IMR-90 (cell line): ENCODE results near the gene SIKE1. TPM values are rescaled to one million over a fixed set of nuclear protein-coding genes. Genes with fewer than 3 reads are reported as not detected.

Experiments used
- ATAC-seq: fragments of 200-7000 bp; cut with Tn5 transposase; 2 replicates; pipeline ENCODE4 v1.9.1; 2020; ENCODE audit warnings: low read depth, mild to moderate bottlenecking, moderate library complexity
- BruUV-seq: library from RNA; stranded (reverse); fragments of 400-500 nt; replicated peaks from 2 replicates; lab custom pipeline; 2021; lab: Mats Ljungman, UMichigan
- CTCF ChIA-PET: fragments of 300-600 bp; formaldehyde crosslinking; extraction: SDS; loops from one replicate; lab custom pipeline; 2021; ENCODE audit warnings: antibody characterized with exemption; lab: Yijun Ruan, JAX
- POLR2A ChIA-PET: fragments of 300-600 bp; sonication (Branson Sonifier 250); formaldehyde crosslinking; loops from one replicate; lab custom pipeline; 2022; ENCODE audit warnings: antibody characterized with exemption; ENCODE audit not compliant: unreplicated experiment; lab: Charles Lee
- DNase-seq: peaks from one replicate; pipeline ENCODE4 v3.0.0; 2013
- H2AFZ ChIP-seq: replicated peaks from 2 replicates; pipeline ENCODE3; 2013; ENCODE audit warnings: low read length, mild to moderate bottlenecking; ENCODE audit not compliant: poor library complexity
- H2AK5ac ChIP-seq: 2 replicates; pipeline ENCODE4 v1.6.1; 2013; ENCODE audit warnings: low read depth, low read length, inconsistent platforms
- H2AK9ac ChIP-seq: replicated peaks from 2 replicates; pipeline ENCODE3; 2013; ENCODE audit warnings: mild to moderate bottlenecking, low read depth, low read length, moderate library complexity; ENCODE audit not compliant: poor library complexity
- H2BK120ac ChIP-seq: 2 replicates; pipeline ENCODE4 v1.6.1; 2013; ENCODE audit warnings: low read depth, low read length, inconsistent platforms
- H2BK15ac ChIP-seq: 3 replicates; pipeline ENCODE4 v1.6.1; 2013; ENCODE audit warnings: low read depth, low read length, inconsistent platforms
- H2BK20ac ChIP-seq: 2 replicates; pipeline ENCODE4 v1.6.1; 2013; ENCODE audit warnings: low read depth, mild to moderate bottlenecking, inconsistent platforms, low read length, moderate library complexity
- H2BK5ac ChIP-seq: 2 replicates; pipeline ENCODE4 v1.6.1; 2013; ENCODE audit warnings: mild to moderate bottlenecking, low read depth, low read length, inconsistent platforms; ENCODE audit not compliant: poor library complexity, severe bottlenecking
- H3K14ac ChIP-seq: replicated peaks from 2 replicates; pipeline ENCODE4 v1.6.1; 2013; ENCODE audit warnings: low read depth, low read length, inconsistent platforms
- H3K18ac ChIP-seq: 2 replicates; pipeline ENCODE4 v1.6.1; 2013; ENCODE audit warnings: low read depth, low read length, control low read depth
- H3K23ac ChIP-seq: 2 replicates; pipeline ENCODE4 v1.6.1; 2013; ENCODE audit warnings: low read depth, low read length, inconsistent platforms
- H3K27ac ChIP-seq: 2 replicates; pipeline ENCODE4 v1.5.1; 2013; ENCODE audit warnings: mild to moderate bottlenecking, control low read depth, low read length; ENCODE audit not compliant: insufficient read depth
- H3K27me3 ChIP-seq: 2 replicates; pipeline ENCODE4 v1.6.1; 2013; ENCODE audit warnings: low read length; ENCODE audit not compliant: control insufficient read depth, insufficient read depth
- H3K36me3 ChIP-seq: 2 replicates; pipeline ENCODE4 v1.6.1; 2013; ENCODE audit warnings: low read length, mixed read lengths; ENCODE audit not compliant: control insufficient read depth, insufficient read depth
- H3K4ac ChIP-seq: 2 replicates; pipeline ENCODE4 v1.6.1; 2013; ENCODE audit warnings: low read depth, low read length, inconsistent platforms
- H3K4me1 ChIP-seq: 2 replicates; pipeline ENCODE4 v1.6.1; 2013; ENCODE audit warnings: low read length, mixed read lengths; ENCODE audit not compliant: control insufficient read depth, insufficient read depth
- H3K4me2 ChIP-seq: 2 replicates; pipeline ENCODE4 v1.6.1; 2013; ENCODE audit warnings: low read depth, mild to moderate bottlenecking, control low read depth, low read length, moderate library complexity
- H3K4me3 ChIP-seq: 2 replicates; pipeline ENCODE4 v1.5.1; 2013; ENCODE audit warnings: low read depth, mild to moderate bottlenecking, control low read depth, low read length, moderate library complexity; ENCODE audit not compliant: insufficient read depth
- H3K56ac ChIP-seq: 2 replicates; pipeline ENCODE4 v1.6.1; 2013; ENCODE audit warnings: low read length, inconsistent platforms; ENCODE audit not compliant: insufficient read depth; ENCODE audit errors: extremely low read depth
- H3K79me1 ChIP-seq, 2 experiments: 2 replicates each; pipeline ENCODE4 v1.6.1; 2013; ENCODE audit warnings: low read length in 2 of 2, inconsistent platforms in 1 of 2, low read depth in 1 of 2
- H3K9ac ChIP-seq: 2 replicates; pipeline ENCODE4 v1.6.1; 2013; ENCODE audit warnings: low read depth, low read length, control low read depth
- H3K9me1 ChIP-seq: 2 replicates; pipeline ENCODE4 v1.6.1; 2013; ENCODE audit warnings: low read length, inconsistent platforms; ENCODE audit not compliant: insufficient read depth
- H3K9me3 ChIP-seq: 2 replicates; pipeline ENCODE4 v1.6.1; 2013; ENCODE audit warnings: low read length; ENCODE audit not compliant: control insufficient read depth, insufficient read depth
- H4K20me1 ChIP-seq: 2 replicates; pipeline ENCODE4 v1.6.1; 2013; ENCODE audit warnings: low read length, inconsistent platforms; ENCODE audit not compliant: insufficient read depth
- H4K5ac ChIP-seq: 2 replicates; pipeline ENCODE4 v1.6.1; 2013; ENCODE audit warnings: mild to moderate bottlenecking, low read depth, low read length, control low read depth
- H4K8ac ChIP-seq, 2 experiments: 2 replicates each; pipeline ENCODE4 v1.6.1; 2013; ENCODE audit warnings: low read depth in 2 of 2, low read length in 2 of 2, control low read depth in 1 of 2, inconsistent platforms in 1 of 2
- H4K91ac ChIP-seq: 2 replicates; pipeline ENCODE4 v1.6.1; 2013; ENCODE audit warnings: low read depth, low read length, inconsistent platforms; ENCODE audit not compliant: insufficient read depth
- BHLHE40 ChIP-seq: fragments of 150-350 bp; IDR thresholded peaks from 2 replicates; pipeline ENCODE4 v1.6.1; 2016; ENCODE audit warnings: mild to moderate bottlenecking, low read depth, low read length
- CEBPB ChIP-seq: IDR thresholded peaks from 2 replicates; pipeline ENCODE4 v1.6.1; 2012; ENCODE audit warnings: low read depth, low read length, improper control_type of control experiment
- CHD1 ChIP-seq: IDR thresholded peaks from 2 replicates; pipeline ENCODE4 v1.6.1; 2012; ENCODE audit warnings: low read depth, low read length, improper control_type of control experiment
- FOS ChIP-seq: fragments of 150-350 bp; IDR thresholded peaks from 2 replicates; pipeline ENCODE4 v1.6.1; 2016; ENCODE audit warnings: low read depth, low read length
- MAFK ChIP-seq: IDR thresholded peaks from 2 replicates; pipeline ENCODE4 v1.6.1; 2012; ENCODE audit warnings: low read depth, low read length, improper control_type of control experiment
- MAZ ChIP-seq: IDR thresholded peaks from 2 replicates; pipeline ENCODE4 v1.6.1; 2012; ENCODE audit warnings: low read depth, mild to moderate bottlenecking, low read length, improper control_type of control experiment, moderate library complexity, borderline replicate concordance
- MXI1 ChIP-seq: IDR thresholded peaks from 2 replicates; pipeline ENCODE4 v1.6.1; 2012; ENCODE audit warnings: low read depth, mild to moderate bottlenecking, low read length, moderate library complexity, borderline replicate concordance
- NFE2L2 ChIP-seq: fragments of 150-350 bp; IDR thresholded peaks from 2 replicates; pipeline ENCODE4 v1.6.1; 2016; ENCODE audit warnings: low read depth, mild to moderate bottlenecking, low read length
- POLR2A ChIP-seq: IDR thresholded peaks from 2 replicates; pipeline ENCODE4 v1.6.1; 2012; ENCODE audit warnings: mild to moderate bottlenecking, low read depth, low read length
- RAD21 ChIP-seq: IDR thresholded peaks from 2 replicates; pipeline ENCODE4 v1.6.1; 2012; ENCODE audit warnings: low read length, improper control_type of control experiment
- RCOR1 ChIP-seq: IDR thresholded peaks from 2 replicates; pipeline ENCODE4 v1.6.1; 2012; ENCODE audit warnings: mild to moderate bottlenecking, low read length, improper control_type of control experiment; ENCODE audit not compliant: insufficient replicate concordance
- RFX5 ChIP-seq: IDR thresholded peaks from 2 replicates; pipeline ENCODE4 v1.8.0; 2012; ENCODE audit warnings: low read depth, mild to moderate bottlenecking, low read length, moderate library complexity
- SMC3 ChIP-seq: fragments of 150-350 bp; IDR thresholded peaks from 2 replicates; pipeline ENCODE4 v1.6.1; 2016; ENCODE audit warnings: low read depth, mild to moderate bottlenecking, antibody characterized with exemption, low read length, moderate library complexity
- WGBS, 2 experiments: methylation state at CpG; one replicate each; pipeline versions ENCODE4 v1.1.5 to v1.1.7; 2013; ENCODE audit warnings: missing lambda C conversion rate in 2 of 2; ENCODE audit not compliant: insufficient read length in 1 of 2; ENCODE audit errors: extremely low coverage in 2 of 2; 5-methylcytosine and 5-hydroxymethylcytosine counted together
- dilution Hi-C: fragments of 300-500 bp; cut with HindIII; formaldehyde crosslinking; loops from one replicate; pipeline ENCODE4 v1.14.3; 2018; ENCODE audit warnings: low sequenced_read_pairs; ENCODE audit not compliant: unreplicated experiment
- in situ Hi-C: fragments of 300-500 bp; cut with MboI; formaldehyde crosslinking; loops from 3 replicates; pipeline ENCODE4 v1.14.3; 2019; ENCODE audit warnings: low sequenced_read_pairs, inconsistent platforms, mixed read lengths
- intact Hi-C: fragments of 100-400 bp; cut with micrococcal nuclease; formaldehyde crosslinking; loops from 2 replicates; pipeline ENCODE4 v1.10.0; 2022
- polyA plus RNA-seq, 3 experiments: library from polyadenylated mRNA; depleted of rRNA; stranded (reverse); fragments of >200 nt; gene quantifications; 2 replicates each; pipeline ENCODE4 v1.2.3, GENCODE V29; 2012; ENCODE audit warnings: low replicate concordance in 1 of 3
- total RNA-seq: library from RNA; depleted of rRNA; stranded (reverse); fragments of >200 nt; gene quantifications from 2 replicates; pipeline ENCODE4 v1.2.3, GENCODE V29; 2012
- TF ChIP-seq, protein P1 (sequence below): fragments of 150-350 bp; IDR thresholded peaks from 2 replicates; pipeline ENCODE4 v1.6.1; 2016; ENCODE audit warnings: low read depth, mild to moderate bottlenecking, low read length, moderate library complexity, borderline replicate concordance
- TF ChIP-seq, protein P2 (sequence below): conservative IDR thresholded peaks from 2 replicates; pipeline ENCODE4 v1.5.1; 2012; ENCODE audit warnings: mild to moderate bottlenecking, low read depth, low read length, improper control_type of control experiment
- TF ChIP-seq, protein P3 (sequence below): fragments of 150-350 bp; IDR thresholded peaks from 2 replicates; pipeline ENCODE4 v1.6.1; 2017; ENCODE audit warnings: mild to moderate bottlenecking, antibody characterized with exemption, low read length, low read depth

Gene SIKE1
- total and polyA plus RNA-seq, 2 of the 4 experiments (the other 2 are of a cell fraction): 20.9 to 49.1 TPM

DNA sequence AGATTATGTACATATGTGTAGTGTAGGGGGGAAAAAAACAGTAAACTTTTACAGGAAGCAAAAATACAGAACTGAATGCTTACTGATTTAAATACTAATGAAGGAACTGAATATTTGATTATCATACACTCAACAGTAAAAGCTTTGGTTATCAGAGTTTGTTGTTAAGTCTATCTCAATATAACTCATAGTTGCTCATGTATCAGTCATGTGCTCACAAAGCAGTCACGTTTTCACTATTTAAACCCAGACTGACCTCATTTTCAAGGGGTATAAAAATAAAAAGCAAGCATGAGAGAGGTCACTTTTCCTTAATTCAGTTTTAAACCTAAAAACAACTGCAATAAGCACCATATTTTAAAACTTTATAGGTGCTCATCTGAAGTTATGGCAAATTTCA, 57.0 kb downstream of the SIKE1 start:
- CTCF ChIA-PET: no interaction called here
- H3K23ac ChIP-seq: no peak overlapping the region

More for the DNA sequence above, 57.0 kb downstream of the SIKE1 start:
- in situ Hi-C loops (loop anchor here (25.0 kb wide), 1 partner anchor 761 kb away; no protein-coding TSS in a partner anchor), intact Hi-C loops (no loop called here), dilution Hi-C loops (no loop called here)
- no CpG with 5 or more reads among the region's 1 CpG for WGBS, 2 experiments
- no peak overlapping the region for H3K4me2 ChIP-seq
- H3K27ac ChIP-seq: no peak overlapping the region
- no peak overlapping the region for H2AK9ac ChIP-seq
- H3K4ac ChIP-seq: no peak overlapping the region
- no peak overlapping the region for H3K18ac ChIP-seq
- no peak overlapping the region for H4K5ac ChIP-seq
- no peak overlapping the region for H2BK15ac ChIP-seq
- TF ChIP-seq, protein P1, sequence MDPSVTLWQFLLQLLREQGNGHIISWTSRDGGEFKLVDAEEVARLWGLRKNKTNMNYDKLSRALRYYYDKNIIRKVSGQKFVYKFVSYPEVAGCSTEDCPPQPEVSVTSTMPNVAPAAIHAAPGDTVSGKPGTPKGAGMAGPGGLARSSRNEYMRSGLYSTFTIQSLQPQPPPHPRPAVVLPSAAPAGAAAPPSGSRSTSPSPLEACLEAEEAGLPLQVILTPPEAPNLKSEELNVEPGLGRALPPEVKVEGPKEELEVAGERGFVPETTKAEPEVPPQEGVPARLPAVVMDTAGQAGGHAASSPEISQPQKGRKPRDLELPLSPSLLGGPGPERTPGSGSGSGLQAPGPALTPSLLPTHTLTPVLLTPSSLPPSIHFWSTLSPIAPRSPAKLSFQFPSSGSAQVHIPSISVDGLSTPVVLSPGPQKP: no peak
- TF ChIP-seq BHLHE40: no peak
- TF ChIP-seq RCOR1: no peak
- no peak for TF ChIP-seq POLR2A
- no peak for TF ChIP-seq SMC3
- TF ChIP-seq FOS: no peak
- no peak for TF ChIP-seq MAZ
- no peak for TF ChIP-seq CEBPB
- TF ChIP-seq, protein P2, sequence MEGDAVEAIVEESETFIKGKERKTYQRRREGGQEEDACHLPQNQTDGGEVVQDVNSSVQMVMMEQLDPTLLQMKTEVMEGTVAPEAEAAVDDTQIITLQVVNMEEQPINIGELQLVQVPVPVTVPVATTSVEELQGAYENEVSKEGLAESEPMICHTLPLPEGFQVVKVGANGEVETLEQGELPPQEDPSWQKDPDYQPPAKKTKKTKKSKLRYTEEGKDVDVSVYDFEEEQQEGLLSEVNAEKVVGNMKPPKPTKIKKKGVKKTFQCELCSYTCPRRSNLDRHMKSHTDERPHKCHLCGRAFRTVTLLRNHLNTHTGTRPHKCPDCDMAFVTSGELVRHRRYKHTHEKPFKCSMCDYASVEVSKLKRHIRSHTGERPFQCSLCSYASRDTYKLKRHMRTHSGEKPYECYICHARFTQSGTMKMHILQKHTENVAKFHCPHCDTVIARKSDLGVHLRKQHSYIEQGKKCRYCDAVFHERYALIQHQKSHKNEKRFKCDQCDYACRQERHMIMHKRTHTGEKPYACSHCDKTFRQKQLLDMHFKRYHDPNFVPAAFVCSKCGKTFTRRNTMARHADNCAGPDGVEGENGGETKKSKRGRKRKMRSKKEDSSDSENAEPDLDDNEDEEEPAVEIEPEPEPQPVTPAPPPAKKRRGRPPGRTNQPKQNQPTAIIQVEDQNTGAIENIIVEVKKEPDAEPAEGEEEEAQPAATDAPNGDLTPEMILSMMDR: no peak
- no peak for TF ChIP-seq NFE2L2
- no peak for TF ChIP-seq MAFK
- TF ChIP-seq, protein P3, sequence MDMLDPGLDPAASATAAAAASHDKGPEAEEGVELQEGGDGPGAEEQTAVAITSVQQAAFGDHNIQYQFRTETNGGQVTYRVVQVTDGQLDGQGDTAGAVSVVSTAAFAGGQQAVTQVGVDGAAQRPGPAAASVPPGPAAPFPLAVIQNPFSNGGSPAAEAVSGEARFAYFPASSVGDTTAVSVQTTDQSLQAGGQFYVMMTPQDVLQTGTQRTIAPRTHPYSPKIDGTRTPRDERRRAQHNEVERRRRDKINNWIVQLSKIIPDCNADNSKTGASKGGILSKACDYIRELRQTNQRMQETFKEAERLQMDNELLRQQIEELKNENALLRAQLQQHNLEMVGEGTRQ: no peak
- TF ChIP-seq CHD1: no peak
- no peak for TF ChIP-seq RAD21
- TF ChIP-seq MXI1: no peak
- no peak for TF ChIP-seq RFX5
- H3K36me3 ChIP-seq: peaks cover 55% of the 10 kb centered on the region
- no peak overlapping the region for H3K56ac ChIP-seq
- H2BK20ac ChIP-seq: no peak overlapping the region
- H4K20me1 ChIP-seq: peaks cover 9% of the 10 kb centered on the region; the same call in 1 of the 2 replicates
- H3K9ac ChIP-seq: no peak overlapping the region
- H2AFZ ChIP-seq: no peak overlapping the region
- H4K91ac ChIP-seq: no peak overlapping the region
- H3K4me1 ChIP-seq: peaks cover 11% of the 10 kb centered on the region
- H3K27me3 ChIP-seq: no peaks in the 10 kb centered on the region
- ATAC-seq (no peak), DNase-seq (no peak)
- POLR2A ChIA-PET: no interaction called here
- no peak overlapping the region for H4K8ac ChIP-seq
- no peak overlapping the region for H3K4me3 ChIP-seq
- H2BK5ac ChIP-seq: no peak overlapping the region
- H3K9me1 ChIP-seq: peaks cover 4% of the 10 kb centered on the region; the same call in 1 of the 2 replicates
- H2AK5ac ChIP-seq: no peak overlapping the region
- no TSS peak for BruUV-seq
- H2BK120ac ChIP-seq: no peak overlapping the region
- H3K14ac ChIP-seq: no peak overlapping the region
- peaks cover 35 to 40% of the 10 kb centered on the region in 2 experiments for H3K79me1 ChIP-seq
- no peaks in the 10 kb centered on the region for H3K9me3 ChIP-seq
